ENCODE data around the gene DDX41.

The DDX41 gene

GRCh38 chr5:177513500-177513899, 3.3 kb downstream of the DDX41 start:
- DNase-seq (ENCODE audit: low read depth in 3 of 3), result no peak

GRCh38 chr5:177512736-177513380, 3.9 kb downstream of the DDX41 start:
- no peak for DNase-seq (ENCODE audit: low read depth in 3 of 3)

GRCh38 chr5:177511796-177512675, 4.7 kb downstream of the DDX41 start:
- DNase-seq (ENCODE audit: low read depth in 3 of 3), result no peak

- DNase-seq (ENCODE audit: low read depth in 3 of 3), result no peak
These were observed 5.6 kb downstream of the DDX41 start for GRCh38 chr5:177511181-177511580.

- DNase-seq (ENCODE audit: low read depth in 3 of 3), result no peak
These were observed 6.2 kb downstream of the DDX41 start for GRCh38 chr5:177510567-177511053.

GRCh38 chr5:177509991-177510566, 6.7 kb downstream of the DDX41 start:
- DNase-seq (ENCODE audit: low read depth in 3 of 3), result no peak

GRCh38 chr5:177509381-177509951, 7.3 kb downstream of the DDX41 start, which contains the start of gene DOK3:
TSS of gene DOK3 (minus strand) at chr5:177509826. CDS start at chr5:177509540, 286 bp downstream.
- DNase-seq (ENCODE audit: low read depth in 3 of 3), result no peak

GRCh38 chr5:177508837-177509236, 7.9 kb downstream of the DDX41 start:
- no peak for DNase-seq (ENCODE audit: low read depth in 3 of 3)

GRCh38 chr5:177508221-177508611, 8.5 kb downstream of the DDX41 start:
- no peak for DNase-seq (ENCODE audit: low read depth in 3 of 3)

GRCh38 chr5:177507596-177508220, 9.1 kb downstream of the DDX41 start:
- no peak for DNase-seq (ENCODE audit: low read depth in 3 of 3)

- DNase-seq (ENCODE audit: low read depth in 3 of 3), result no peak
These were observed 9.6 kb downstream of the DDX41 start for GRCh38 chr5:177507165-177507564.

- DNase-seq (ENCODE audit: low read depth in 3 of 3), result no peak
These were observed 11.7 kb downstream of the DDX41 start for GRCh38 chr5:177505075-177505474.

- no peak for DNase-seq (ENCODE audit: low read depth in 3 of 3)
These were observed 12.4 kb downstream of the DDX41 start for GRCh38 chr5:177504086-177505056.

- DNase-seq (ENCODE audit: low read depth in 3 of 3), result no peak
These were observed 13.2 kb downstream of the DDX41 start for GRCh38 chr5:177503351-177504085.

GRCh38 chr5:177502886-177503285, 13.9 kb downstream of the DDX41 start:
- DNase-seq (ENCODE audit: low read depth in 3 of 3), result no peak

GRCh38 chr5:177501874-177502678, 14.7 kb downstream of the DDX41 start:
- DNase-seq (ENCODE audit: low read depth in 3 of 3), result no peak

- DNase-seq (ENCODE audit: low read depth in 3 of 3), result peak; percentile 66 to 86 (median 82)
These were observed 15.9 kb downstream of the DDX41 start for GRCh38 chr5:177500685-177501522.

- no peak for DNase-seq (ENCODE audit: low read depth in 3 of 3)
These were observed 16.9 kb downstream of the DDX41 start for GRCh38 chr5:177499842-177500241.

Measured in stimulated activated CD4-positive, alpha-beta T cell treated with anti-CD3 and anti-CD28 coated beads, TNF-alpha, amount 100 ng/mL, for 48 hours (primary cell).